Cardiac fibroblast (primary cell): Measurements from ENCODE around the gene TENM4.

Experiments used
- DNase-seq, 2 donors: peaks; one replicate each; pipeline versions ENCODE4 v3.0.0 to v3.0.0-alpha.2; 2010; ENCODE audit warnings: low read depth in 2 of 2
- H3K4me3 ChIP-seq, 2 donors: replicated peaks in 1 of 2; 1 replicate in 1 of 2; 2 replicates in 1 of 2; pipeline ENCODE4 v1.5.1; 2011; ENCODE audit warnings: low read depth in 2 of 2, low read length in 2 of 2, mild to moderate bottlenecking in 2 of 2, moderate library complexity in 1 of 2
- TF ChIP-seq, protein P1 (sequence below): IDR thresholded peaks from one replicate; pipeline ENCODE4 v1.5.1; 2011; ENCODE audit warnings: low read depth, mild to moderate bottlenecking, low read length, inconsistent platforms

Gene TENM4

DNA sequence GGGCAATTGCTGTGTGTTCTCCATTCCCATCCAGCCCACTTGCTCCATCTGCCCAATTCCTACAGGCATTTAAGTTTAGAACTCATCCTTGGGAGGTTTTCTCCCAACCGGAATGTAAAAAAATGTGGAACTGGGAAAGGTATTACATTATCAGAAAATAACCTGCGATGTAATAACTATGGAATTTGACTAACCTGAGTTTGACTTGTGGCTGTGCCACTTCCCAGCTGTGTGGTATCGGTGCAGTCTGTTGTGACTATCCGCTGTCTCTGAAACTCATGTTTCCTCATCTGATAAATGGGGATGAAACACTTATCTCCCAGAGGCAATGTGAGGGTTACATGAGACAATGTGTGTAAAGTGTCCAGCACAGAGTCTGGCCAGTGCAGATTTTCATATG, 77.6 kb downstream of the TENM4 start:
- no peak overlapping the region for H3K4me3 ChIP-seq
- TF ChIP-seq, protein P1, sequence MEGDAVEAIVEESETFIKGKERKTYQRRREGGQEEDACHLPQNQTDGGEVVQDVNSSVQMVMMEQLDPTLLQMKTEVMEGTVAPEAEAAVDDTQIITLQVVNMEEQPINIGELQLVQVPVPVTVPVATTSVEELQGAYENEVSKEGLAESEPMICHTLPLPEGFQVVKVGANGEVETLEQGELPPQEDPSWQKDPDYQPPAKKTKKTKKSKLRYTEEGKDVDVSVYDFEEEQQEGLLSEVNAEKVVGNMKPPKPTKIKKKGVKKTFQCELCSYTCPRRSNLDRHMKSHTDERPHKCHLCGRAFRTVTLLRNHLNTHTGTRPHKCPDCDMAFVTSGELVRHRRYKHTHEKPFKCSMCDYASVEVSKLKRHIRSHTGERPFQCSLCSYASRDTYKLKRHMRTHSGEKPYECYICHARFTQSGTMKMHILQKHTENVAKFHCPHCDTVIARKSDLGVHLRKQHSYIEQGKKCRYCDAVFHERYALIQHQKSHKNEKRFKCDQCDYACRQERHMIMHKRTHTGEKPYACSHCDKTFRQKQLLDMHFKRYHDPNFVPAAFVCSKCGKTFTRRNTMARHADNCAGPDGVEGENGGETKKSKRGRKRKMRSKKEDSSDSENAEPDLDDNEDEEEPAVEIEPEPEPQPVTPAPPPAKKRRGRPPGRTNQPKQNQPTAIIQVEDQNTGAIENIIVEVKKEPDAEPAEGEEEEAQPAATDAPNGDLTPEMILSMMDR = no peak
- no peak for DNase-seq

DNA sequence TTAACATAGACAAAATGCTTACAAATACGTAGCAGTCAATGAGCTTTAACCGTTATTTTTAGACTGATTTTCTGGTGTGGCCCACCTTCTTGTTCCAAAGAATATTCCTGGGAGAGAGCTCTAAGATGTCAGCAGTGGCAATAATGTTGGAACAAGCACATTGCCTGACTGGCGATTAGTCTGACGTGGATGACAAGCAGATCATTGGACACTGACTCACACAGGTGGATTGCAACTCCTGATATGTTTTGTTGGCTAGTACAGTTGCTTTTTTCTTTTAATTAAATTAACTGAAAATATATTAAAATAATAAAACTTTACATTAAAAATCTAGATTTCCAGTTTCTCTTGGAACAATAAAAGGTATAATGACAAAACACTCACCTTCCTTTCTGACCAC, 78.0 kb downstream of the TENM4 start:
- TF ChIP-seq, protein P1 = no peak
- DNase-seq = no peak
- no peak overlapping the region for H3K4me3 ChIP-seq

DNA sequence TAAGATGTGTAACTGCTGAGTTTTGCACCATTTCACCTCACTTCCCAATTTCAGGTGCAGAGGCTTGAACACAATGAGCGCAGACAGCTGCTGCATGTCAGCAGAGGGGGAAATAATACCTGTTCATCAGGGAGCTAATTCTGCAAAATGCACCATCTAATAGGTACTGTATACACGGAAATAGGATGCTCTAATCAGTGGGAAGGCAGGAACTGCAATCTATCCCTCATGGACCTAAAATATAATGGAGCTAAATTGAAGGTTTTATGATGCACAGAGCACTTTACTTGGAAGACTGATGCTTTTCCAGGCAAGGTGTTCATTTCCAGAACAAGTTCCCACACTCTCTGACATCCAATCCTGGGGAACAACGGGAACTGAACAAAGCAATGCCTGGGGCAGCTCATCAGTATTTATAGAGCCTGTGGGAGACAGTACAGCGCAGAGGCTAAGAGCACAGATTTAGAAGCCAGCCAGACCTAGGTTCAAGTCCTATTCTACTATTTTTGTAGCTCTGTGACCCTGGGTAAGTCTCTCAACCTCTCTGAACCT, 78.5 kb downstream of the TENM4 start:
- DNase-seq = no peak
- no peak overlapping the region for H3K4me3 ChIP-seq
- TF ChIP-seq, protein P1 = no peak

- H3K4me3 ChIP-seq = no peak overlapping the region
- no peak for DNase-seq
- TF ChIP-seq, protein P1 = no peak
Measured at GRCh38 chr11:79358258-79358657, 82.6 kb downstream of the TENM4 start.

GRCh38 chr11:79353706-79354105, 87.1 kb downstream of the TENM4 start:
- H3K4me3 ChIP-seq = no peak overlapping the region
- TF ChIP-seq, protein P1 = no peak
- DNase-seq = no peak

DNA sequence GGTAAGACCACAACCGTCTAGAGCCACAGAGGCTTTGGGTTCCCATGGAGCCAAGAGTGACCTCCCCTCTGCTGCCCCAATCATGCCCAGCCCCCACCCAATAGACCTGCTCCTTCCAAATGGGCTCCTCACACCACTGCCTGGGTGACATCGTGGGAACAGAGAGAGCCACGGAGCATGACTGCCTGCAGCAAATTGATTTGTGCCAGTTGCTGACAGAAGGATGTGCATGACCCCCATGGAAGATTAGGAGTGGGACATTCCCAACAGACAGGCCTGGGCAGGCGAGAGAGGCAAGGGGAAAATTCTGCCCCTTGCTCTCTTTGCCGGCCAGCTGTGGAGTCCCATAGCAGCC, 88.5 kb downstream of the TENM4 start:
- TF ChIP-seq, protein P1 = no peak
- no peak for DNase-seq
- H3K4me3 ChIP-seq = no peak overlapping the region
